ENCODE results near the gene FAM222B. TPM values are rescaled to one million over a fixed set of nuclear protein-coding genes. Genes with fewer than 3 reads are reported as not detected.
"Not testable (repeated sequence)": the region's sequence is repeated elsewhere in the genome, so short reads cannot be mapped to it uniquely, and the experiment has no call there.

FAM222B gene
- total and polyA plus RNA-seq, 5 experiments from 2014 or later: 7.5 to 23.1 (median 16.9) TPM

GRCh38 chr17:28854457-28855335, 12.1 kb upstream of the FAM222B start, which contains the start of gene ERAL1:
Gene ERAL1, plus strand, starts transcription at chr17:28855016. Its CDS starts 19 bp downstream, at chr17:28855035.
- Mint-ChIP-seq H3K36me3 (peaks cover 0 to 31% (median 0%) of the 10 kb centered on the region in 3 donors), H3K9me3 (no peaks in the 10 kb centered on the region), H3K27me3 (no peaks in the 10 kb centered on the region), H3K4me1 (peaks cover 0 to 22% (median 17%) of the 10 kb centered on the region in 4 donors), H3K4me3 (peak within 1 kb of the TSS; percentile 90 to 98 (median 95)), H3K27ac (peak within 1 kb of the TSS; percentile 86 to 97 (median 94))
- peak; percentile 100 for ATAC-seq
- POLR2A ChIA-PET: interaction anchor here (0.7 to 2.1 kb wide), 11 partner anchors 11 to 128 kb away, joined by 3 to 9 read pairs (median 5); partner anchors contain the start of genes FAM222B, FLOT2 and PHF12
- DNase-seq: peak; percentile 74 to 88 (median 82)

GRCh38 chr17:28853295-28853694, 10.7 kb upstream of the FAM222B start:
- H3K4me3 Mint-ChIP-seq: peak overlapping the region in 6 of 10 donors; percentile 39 to 69 (median 54)
- ATAC-seq: no peak
- H3K9me3 Mint-ChIP-seq: no peaks in the 10 kb centered on the region
- H3K27me3 Mint-ChIP-seq: no peaks in the 10 kb centered on the region
- H3K27ac Mint-ChIP-seq: peak overlapping the region in 7 of 10 donors; percentile 19 to 94 (median 55)
- peaks cover 0 to 17% (median 0%) of the 10 kb centered on the region in 3 donors for H3K36me3 Mint-ChIP-seq
- POLR2A ChIA-PET: interaction anchor here (0.8 to 1.8 kb wide), 3 partner anchors 40 to 141 kb away, joined by 6 to 9 read pairs (median 6); partner anchors contain the start of gene FLOT2
- DNase-seq: no peak
- peaks cover 0 to 23% (median 17%) of the 10 kb centered on the region in 4 donors for H3K4me1 Mint-ChIP-seq

GRCh38 chr17:28849281-28849680, 6.7 kb upstream of the FAM222B start:
- Mint-ChIP-seq H3K27me3 (no peaks in the 10 kb centered on the region), H3K4me1 (peaks cover 0 to 8% (median 3%) of the 10 kb centered on the region in 4 donors), H3K27ac (no peak overlapping the region), H3K9me3 (no peaks in the 10 kb centered on the region), H3K36me3 (no peaks in the 10 kb centered on the region), H3K4me3 (no peak overlapping the region)
- POLR2A ChIA-PET: interaction anchor here (0.7 to 2.0 kb wide), 5 partner anchors 22 to 103 kb away, joined by 3 to 7 read pairs (median 5); partner anchors contain the start of gene FLOT2
- DNase-seq (peak in 1 of 10 donors; percentile 2), ATAC-seq (peak; percentile 61 to 63)

- ATAC-seq (peak; percentile 84 to 91), DNase-seq (peak; percentile 14 to 76 (median 46))
- not testable (repeated sequence) for H3K4me3 Mint-ChIP-seq, H3K4me1 Mint-ChIP-seq, H3K27ac Mint-ChIP-seq, H3K9me3 Mint-ChIP-seq, H3K36me3 Mint-ChIP-seq, H3K27me3 Mint-ChIP-seq
- POLR2A ChIA-PET: interaction anchor here (0.7 to 2.0 kb wide), 5 partner anchors 23 to 104 kb away, joined by 3 to 7 read pairs (median 5); partner anchors contain the start of gene FLOT2
Observed at GRCh38 chr17:28848667-28849066, 6.1 kb upstream of the FAM222B start.

- ATAC-seq, H3K27me3 Mint-ChIP-seq, H3K36me3 Mint-ChIP-seq, DNase-seq, H3K27ac Mint-ChIP-seq, POLR2A ChIA-PET, H3K9me3 Mint-ChIP-seq, H3K4me3 Mint-ChIP-seq: not testable (repeated sequence)
- H3K4me1 Mint-ChIP-seq: peaks cover 8 to 12% (median 10%) of the 10 kb centered on the region in 4 donors
Observed at GRCh38 chr17:28846699-28847098, 4.1 kb upstream of the FAM222B start.

- Mint-ChIP-seq H3K27me3 (peaks cover 0 to 2% (median 0%) of the 10 kb centered on the region in 5 donors), H3K27ac (no peak overlapping the region), H3K9me3 (no peaks in the 10 kb centered on the region), H3K4me1 (peaks cover 8 to 16% (median 13%) of the 10 kb centered on the region in 4 donors), H3K36me3 (no peaks in the 10 kb centered on the region), H3K4me3 (no peak overlapping the region)
- ATAC-seq (no peak), DNase-seq (no peak)
- POLR2A ChIA-PET: no interaction called here
Observed at GRCh38 chr17:28846231-28846630, 3.6 kb upstream of the FAM222B start.

- no peak for ATAC-seq
- peak overlapping the region in 4 of 10 donors; percentile 25 to 85 (median 40) for H3K27ac Mint-ChIP-seq
- POLR2A ChIA-PET: interaction anchor here (1.2 to 3.0 kb wide), 5 partner anchors 11 to 115 kb away, joined by 3 to 17 read pairs (median 3); partner anchors contain the start of genes DHRS13, ERAL1 and NEK8
Observed at GRCh38 chr17:28843816-28844148, 1.2 kb upstream of the FAM222B start.

GRCh38 chr17:28841901-28842281, 699 bp downstream of the FAM222B start:
- ATAC-seq (peak in 1 of 2 donors; percentile 47), DNase-seq (no peak)
- Mint-ChIP-seq H3K4me3 (peak overlapping the region; percentile 94 to 100 (median 98)), H3K36me3 (peaks cover 0 to 5% (median 0%) of the 10 kb centered on the region in 3 donors), H3K9me3 (no peaks in the 10 kb centered on the region), H3K4me1 (peaks cover 10 to 29% (median 24%) of the 10 kb centered on the region in 4 donors), H3K27me3 (peaks cover 0 to 2% (median 0%) of the 10 kb centered on the region in 5 donors), H3K27ac (peak overlapping the region; percentile 87 to 98 (median 96))
- POLR2A ChIA-PET: interaction anchor here (0.6 to 3.0 kb wide), 19 partner anchors 12 to 130 kb away, joined by 3 to 18 read pairs (median 6); partner anchors contain the start of genes DHRS13, ERAL1, FLOT2 and NEK8

More at GRCh38 chr17:28843816-28844148, 1.2 kb upstream of the FAM222B start:
- H3K36me3 Mint-ChIP-seq: peaks cover 0 to 5% (median 0%) of the 10 kb centered on the region in 3 donors
- DNase-seq: no peak
- peaks cover 10 to 26% (median 24%) of the 10 kb centered on the region in 4 donors for H3K4me1 Mint-ChIP-seq
- H3K4me3 Mint-ChIP-seq: peak overlapping the region in 9 of 10 donors; percentile 22 to 100 (median 70)
- H3K27me3 Mint-ChIP-seq: peaks cover 0 to 2% (median 0%) of the 10 kb centered on the region in 5 donors
- H3K9me3 Mint-ChIP-seq: no peaks in the 10 kb centered on the region

GRCh38 chr17:28839221-28839620, 3.4 kb downstream of the FAM222B start:
- Mint-ChIP-seq H3K4me1 (peaks cover 15 to 43% (median 29%) of the 10 kb centered on the region in 4 donors), H3K36me3 (peaks cover 0 to 10% (median 0%) of the 10 kb centered on the region in 3 donors), H3K4me3 (peak overlapping the region in 1 of 10 donors; percentile 36), H3K27me3 (peaks cover 0 to 2% (median 0%) of the 10 kb centered on the region in 5 donors), H3K27ac (no peak overlapping the region), H3K9me3 (no peaks in the 10 kb centered on the region)
- no peak for DNase-seq
- POLR2A ChIA-PET: no interaction called here
- ATAC-seq: no peak

GRCh38 chr17:28836541-28836940, 6.0 kb downstream of the FAM222B start:
- ATAC-seq, DNase-seq, H3K27ac Mint-ChIP-seq, H3K27me3 Mint-ChIP-seq, H3K9me3 Mint-ChIP-seq: not testable (repeated sequence)
- POLR2A ChIA-PET: interaction anchor here (0.6 kb wide), 1 partner anchor 23 kb away, joined by 3 read pairs; no protein-coding TSS in a partner anchor
- Mint-ChIP-seq H3K36me3 (peaks cover 0 to 23% (median 0%) of the 10 kb centered on the region in 3 donors), H3K4me3 (peak overlapping the region in 1 of 10 donors; percentile 34), H3K4me1 (peaks cover 16 to 37% (median 26%) of the 10 kb centered on the region in 4 donors)

GRCh38 chr17:28834420-28834819, 8.2 kb downstream of the FAM222B start:
- no peaks in the 10 kb centered on the region for H3K9me3 Mint-ChIP-seq
- no peak overlapping the region for H3K4me3 Mint-ChIP-seq
- no peak for ATAC-seq
- DNase-seq: no peak
- POLR2A ChIA-PET: interaction anchor here (0.7 kb wide), 1 partner anchor 19 kb away, joined by 3 read pairs; no protein-coding TSS in a partner anchor
- peak overlapping the region in 1 of 10 donors; percentile 35 for H3K27ac Mint-ChIP-seq
- H3K36me3 Mint-ChIP-seq: peaks cover 0 to 31% (median 1%) of the 10 kb centered on the region in 3 donors
- H3K27me3 Mint-ChIP-seq: no peaks in the 10 kb centered on the region
- peaks cover 8 to 28% (median 20%) of the 10 kb centered on the region in 4 donors for H3K4me1 Mint-ChIP-seq

Measured in naive thymus-derived CD8-positive, alpha-beta T cell (primary cell).